ENCODE data around the gene CRLF2. TPM values are rescaled to one million over a fixed set of nuclear protein-coding genes. Genes with fewer than 3 reads are reported as not detected.
"Not testable (repeated sequence)": the region's sequence is repeated elsewhere in the genome, so short reads cannot be mapped to it uniquely, and the experiment has no call there.

Gene CRLF2, protein sequence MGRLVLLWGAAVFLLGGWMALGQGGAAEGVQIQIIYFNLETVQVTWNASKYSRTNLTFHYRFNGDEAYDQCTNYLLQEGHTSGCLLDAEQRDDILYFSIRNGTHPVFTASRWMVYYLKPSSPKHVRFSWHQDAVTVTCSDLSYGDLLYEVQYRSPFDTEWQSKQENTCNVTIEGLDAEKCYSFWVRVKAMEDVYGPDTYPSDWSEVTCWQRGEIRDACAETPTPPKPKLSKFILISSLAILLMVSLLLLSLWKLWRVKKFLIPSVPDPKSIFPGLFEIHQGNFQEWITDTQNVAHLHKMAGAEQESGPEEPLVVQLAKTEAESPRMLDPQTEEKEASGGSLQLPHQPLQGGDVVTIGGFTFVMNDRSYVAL
- not detected in 2 replicates for total RNA-seq

- DNase-seq (ENCODE audit: low read depth): no peak
These were observed at the start of gene CRLF2 for GRCh38 chrX:1212532-1212931. Gene CRLF2, minus strand, starts transcription at chrX:1212649. Its CDS starts 15 bp downstream, at chrX:1212634.

GRCh38 chrX:1261771-1262170 lies 49.3 kb upstream of the CRLF2 start:
- not testable (repeated sequence) for DNase-seq (ENCODE audit: low read depth)

DNA sequence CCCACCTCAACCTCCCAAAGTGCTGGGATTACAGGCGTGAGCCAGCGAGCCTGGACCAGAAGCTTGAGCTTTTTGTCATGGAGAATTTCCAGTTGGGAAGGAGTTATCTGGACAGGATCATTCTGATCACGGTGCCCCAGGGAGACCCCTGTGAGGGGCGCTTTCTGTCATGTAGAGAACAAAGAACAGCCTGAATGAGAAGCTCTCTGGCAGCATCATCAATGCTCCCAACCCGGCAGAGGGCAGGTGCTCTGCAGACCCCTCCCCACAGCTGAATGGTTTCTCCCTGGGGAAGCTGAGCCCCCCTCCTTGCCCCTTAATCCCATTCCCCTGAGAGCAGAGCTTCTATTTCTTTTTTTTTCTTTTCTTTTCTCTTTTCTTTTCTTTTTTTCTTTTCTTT lies 48.8 kb upstream of the CRLF2 start:
- no peak for DNase-seq (ENCODE audit: low read depth)

GRCh38 chrX:1252861-1253260 lies 40.4 kb upstream of the CRLF2 start:
- DNase-seq (ENCODE audit: low read depth): no peak

DNA sequence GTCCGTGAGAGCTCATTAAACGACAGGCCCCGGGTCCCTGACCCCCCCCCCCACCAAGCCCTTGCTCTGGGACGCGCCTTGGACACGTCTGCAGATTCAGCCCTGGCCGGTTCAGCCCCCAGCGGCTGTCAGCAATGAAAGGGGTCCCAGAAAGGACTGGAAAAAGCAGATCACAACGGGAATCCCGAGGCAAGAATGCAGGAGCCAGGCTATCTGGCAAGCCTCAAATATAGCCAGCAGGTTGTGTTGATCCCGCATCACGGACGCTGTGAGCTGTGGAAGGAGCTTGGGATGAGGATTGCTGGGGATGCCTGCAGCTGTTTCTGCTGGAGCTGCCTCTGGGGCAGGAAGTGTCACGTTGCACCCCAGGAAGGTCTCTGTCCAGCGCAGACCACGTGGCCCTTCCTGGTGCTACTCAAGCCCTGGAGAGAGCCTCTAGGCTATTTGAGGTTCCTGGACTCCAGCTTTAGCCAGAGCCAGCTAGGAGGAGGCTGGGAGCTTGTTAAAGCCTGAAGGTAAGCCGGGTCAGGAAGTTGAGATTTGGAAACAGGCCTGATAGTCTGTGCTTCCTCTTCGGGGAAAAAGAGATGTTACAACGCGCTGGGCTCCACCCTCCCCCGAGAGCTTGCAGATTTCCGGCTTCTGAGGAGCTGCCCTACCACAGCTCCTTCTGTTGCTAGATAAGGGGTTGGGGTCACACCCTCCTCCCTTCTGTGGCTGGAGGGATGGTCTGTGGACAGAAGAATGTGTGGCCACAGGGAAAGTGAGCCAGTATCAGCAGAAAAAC lies 36.8 kb upstream of the CRLF2 start:
- DNase-seq (ENCODE audit: low read depth): no peak

- DNase-seq (ENCODE audit: low read depth): no peak
These were observed 36.0 kb upstream of the CRLF2 start for GRCh38 chrX:1248331-1249061.

DNA sequence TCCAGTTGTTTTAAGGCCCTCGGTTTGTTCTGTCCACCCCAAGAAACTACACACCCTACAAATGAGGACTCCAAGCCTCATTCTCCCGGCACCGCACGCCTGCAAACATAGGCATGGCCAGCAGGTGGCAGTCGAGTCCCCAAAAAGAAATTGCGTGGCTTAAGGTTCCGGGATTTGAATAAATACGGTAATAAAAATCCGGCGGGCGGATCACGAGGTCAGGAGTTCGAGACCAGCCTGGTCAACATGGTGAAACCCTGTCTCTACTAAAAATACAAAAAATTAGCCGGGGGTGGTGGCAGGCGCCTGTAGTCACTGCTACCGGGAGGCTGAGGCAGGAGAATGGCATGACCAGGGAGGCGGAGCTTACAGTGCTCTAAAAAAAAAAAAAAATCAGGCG lies 34.4 kb upstream of the CRLF2 start:
- peak; percentile 2 for DNase-seq (ENCODE audit: low read depth)

DNA sequence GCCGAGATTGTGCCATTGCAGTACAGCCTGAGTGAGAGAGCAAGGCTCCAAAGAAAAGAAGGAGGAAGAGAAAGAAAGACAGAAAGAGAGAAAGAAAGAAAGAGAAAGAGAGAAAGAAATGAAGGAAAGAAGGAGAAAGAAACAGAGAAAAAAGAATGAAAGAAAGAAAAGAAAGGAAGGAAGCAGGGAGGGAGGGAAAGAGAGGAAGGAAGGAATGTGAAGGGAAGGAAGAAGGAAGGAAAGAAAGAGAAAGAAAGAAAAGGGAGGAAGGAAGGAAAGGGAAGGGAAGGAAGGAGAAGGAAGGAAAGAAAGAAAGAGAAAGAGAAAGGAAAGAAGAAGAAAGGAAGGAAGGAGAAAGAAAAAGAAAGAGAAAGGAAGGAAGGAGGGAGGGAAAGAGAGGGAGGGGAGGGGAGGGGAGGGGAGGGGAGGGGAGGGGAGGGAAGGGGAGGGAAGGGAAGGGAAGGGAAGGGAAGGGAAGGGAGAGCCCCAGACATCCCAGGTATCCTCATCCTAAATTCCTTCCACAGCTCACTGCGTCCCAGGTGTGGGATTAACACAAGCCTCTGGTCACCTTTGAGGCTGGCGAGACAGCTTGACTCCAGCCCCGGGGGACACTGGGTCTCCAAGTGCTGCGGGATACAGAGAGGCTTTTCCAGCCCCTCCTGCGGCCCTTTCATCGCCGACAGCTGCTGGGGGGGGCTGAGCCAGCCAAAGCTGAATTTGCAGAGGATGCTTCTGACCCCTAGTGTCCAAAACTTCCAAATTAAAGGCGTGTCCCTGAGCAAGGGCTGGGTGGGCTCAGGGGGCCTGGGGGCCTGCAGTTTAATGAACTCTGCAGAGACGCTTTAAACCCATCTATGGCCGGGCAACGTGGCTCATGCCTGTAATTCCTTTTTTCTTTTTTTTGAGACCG lies 32.0 kb upstream of the CRLF2 start:
- no peak for DNase-seq (ENCODE audit: low read depth)

- peak; percentile 4 for DNase-seq (ENCODE audit: low read depth)
These were observed 30.5 kb upstream of the CRLF2 start for GRCh38 chrX:1242891-1243402.

DNA sequence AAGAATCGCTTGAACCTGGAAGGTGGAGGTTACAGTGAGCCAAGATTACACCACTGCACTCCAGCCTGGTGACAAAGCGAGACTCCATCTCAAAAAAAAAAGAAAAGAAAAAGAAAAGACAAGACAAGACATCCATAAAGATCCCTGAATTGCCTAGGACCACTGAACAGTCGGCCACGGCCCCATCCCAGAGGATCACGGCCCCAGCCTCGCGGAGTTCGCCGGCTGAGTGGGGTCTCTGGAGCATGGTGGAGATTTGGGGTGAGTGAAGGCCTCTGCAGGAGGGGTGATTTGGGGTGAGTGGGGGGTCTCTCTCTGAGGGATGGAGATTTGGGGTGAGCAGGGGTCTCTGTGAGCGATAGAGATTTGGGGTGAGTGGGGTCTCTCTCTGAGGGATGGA lies 28.1 kb upstream of the CRLF2 start:
- DNase-seq (ENCODE audit: low read depth): not testable (repeated sequence)

GRCh38 chrX:1239681-1240142 lies 27.3 kb upstream of the CRLF2 start:
- no peak for DNase-seq (ENCODE audit: low read depth)

- DNase-seq (ENCODE audit: low read depth): no peak
These were observed 19.5 kb upstream of the CRLF2 start for GRCh38 chrX:1231850-1232465.

- DNase-seq (ENCODE audit: low read depth): not testable (repeated sequence)
These were observed 15.7 kb upstream of the CRLF2 start for GRCh38 chrX:1228101-1228500.

DNA sequence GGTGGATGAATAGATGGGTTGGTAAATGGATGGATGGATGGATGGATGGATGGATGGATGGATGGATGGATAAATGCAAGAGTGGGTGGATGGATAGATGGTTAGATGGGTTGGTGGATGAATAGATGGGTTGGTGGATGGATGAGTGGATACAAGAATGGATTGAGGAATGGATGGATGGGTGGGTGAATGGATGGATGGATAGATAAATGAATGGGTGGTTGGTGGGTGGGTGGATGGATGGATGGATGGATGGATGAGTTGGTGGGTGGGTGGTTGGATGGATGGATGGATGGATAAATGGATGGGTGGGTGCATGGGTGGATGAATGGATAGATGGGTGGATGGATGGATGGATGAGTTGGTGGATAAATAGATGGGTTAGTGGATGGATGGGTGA lies 13.8 kb upstream of the CRLF2 start:
- no peak for DNase-seq (ENCODE audit: low read depth)

- no peak for DNase-seq (ENCODE audit: low read depth)
These were observed 12.5 kb upstream of the CRLF2 start for GRCh38 chrX:1224954-1225353.

- no peak for DNase-seq (ENCODE audit: low read depth)
These were observed 10.8 kb upstream of the CRLF2 start for GRCh38 chrX:1223242-1223600.

DNA sequence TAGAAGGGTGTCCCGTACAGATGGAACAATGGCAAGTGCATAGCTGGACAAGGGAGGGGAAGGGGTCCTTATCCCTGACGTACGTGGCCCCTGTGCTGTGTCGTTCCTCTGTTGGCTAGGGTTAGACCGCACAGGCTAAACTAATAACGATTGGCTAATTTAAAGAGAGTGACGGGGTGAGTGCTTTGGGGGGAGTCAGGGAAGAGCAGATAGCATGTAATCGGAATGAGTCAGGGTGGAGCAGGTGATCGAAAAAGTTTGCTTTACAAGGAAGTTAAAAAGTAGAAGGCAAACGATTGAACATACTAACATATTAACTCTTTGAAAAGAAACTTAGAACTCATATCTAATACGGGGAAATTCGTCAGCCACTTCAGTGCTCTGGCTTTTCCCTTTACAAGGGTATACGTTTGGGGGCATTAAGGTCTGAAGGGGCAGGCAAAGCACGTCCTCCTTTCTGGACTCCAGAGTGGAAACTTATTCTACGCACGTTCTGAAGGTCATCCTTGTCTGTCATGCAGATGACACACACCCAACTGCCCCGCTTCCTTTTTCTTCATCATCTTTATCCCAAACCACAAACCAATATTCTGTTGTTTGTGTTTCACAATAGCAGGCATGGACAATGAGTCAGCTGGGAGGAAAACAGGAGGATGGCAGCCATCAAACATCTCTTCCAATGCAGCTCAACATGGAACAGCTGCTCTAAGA lies 10.2 kb upstream of the CRLF2 start:
- DNase-seq (ENCODE audit: low read depth): no peak

GRCh38 chrX:1221296-1221845 lies 8.9 kb upstream of the CRLF2 start:
- DNase-seq (ENCODE audit: low read depth): no peak

- DNase-seq (ENCODE audit: low read depth): no peak
These were observed 5.8 kb upstream of the CRLF2 start for GRCh38 chrX:1218286-1218685.
